Activated naive CD4-positive, alpha-beta T cell treated with anti-CD3 and anti-CD28 coated beads, Interleukin-2, amount 50 U/mL, for 72 hours (primary cell): Measurements from ENCODE around the gene VPS13A. TPM values are rescaled to one million over a fixed set of nuclear protein-coding genes. Genes with fewer than 3 reads are reported as not detected.
A peak's percentile ranks its signal among the peaks of the same experiment; 100 is the strongest.
"Not testable (repeated sequence)": the region's sequence is repeated elsewhere in the genome, so short reads cannot be mapped to it uniquely, and the experiment has no call there.

Source experiments
- ATAC-seq, 2 donors: fragments of 150-1000 bp; cut with Tn5 transposase; 2 replicates each; pipeline ENCODE4 v1.10.0; 2021; ENCODE audit warnings: mild to moderate bottlenecking in 2 of 2, moderate library complexity in 2 of 2
- DNase-seq, 2 donors: peaks; one replicate each; pipeline ENCODE4 v3.0.0; 2021 to 2022; ENCODE audit warnings: low spot score in 2 of 2
- H3K27ac Mint-ChIP-seq, 2 donors: one replicate each; pipeline ENCODE4 v1.8.0; 2022; ENCODE audit warnings: mild to moderate bottlenecking in 2 of 2, mixed read lengths in 2 of 2
- H3K36me3 Mint-ChIP-seq, 2 donors: one replicate each; pipeline ENCODE4 v1.8.0; 2022; ENCODE audit warnings: mixed read lengths in 2 of 2
- H3K9me3 Mint-ChIP-seq, 2 donors: one replicate each; pipeline ENCODE4 v1.8.0; 2022; ENCODE audit warnings: mixed read lengths in 2 of 2
- total RNA-seq, 2 donors: library from RNA; stranded (reverse); gene quantifications; one replicate each; pipeline ENCODE4 v1.2.3, GENCODE V29; 2022

VPS13A gene
- total RNA-seq, 2 donors from 2014 or later, result 42.3 to 42.9 TPM

- Mint-ChIP-seq H3K27ac (no peak overlapping the region), H3K36me3 (peaks cover 30 to 38% of the 10 kb centered on the region in 2 donors), H3K9me3 (peaks cover 8% of the 10 kb centered on the region in 2 donors)
- DNase-seq (no peak), ATAC-seq (no peak)
These were observed 79.9 kb downstream of the VPS13A start for GRCh38 chr9:77257275-77257674.

DNA sequence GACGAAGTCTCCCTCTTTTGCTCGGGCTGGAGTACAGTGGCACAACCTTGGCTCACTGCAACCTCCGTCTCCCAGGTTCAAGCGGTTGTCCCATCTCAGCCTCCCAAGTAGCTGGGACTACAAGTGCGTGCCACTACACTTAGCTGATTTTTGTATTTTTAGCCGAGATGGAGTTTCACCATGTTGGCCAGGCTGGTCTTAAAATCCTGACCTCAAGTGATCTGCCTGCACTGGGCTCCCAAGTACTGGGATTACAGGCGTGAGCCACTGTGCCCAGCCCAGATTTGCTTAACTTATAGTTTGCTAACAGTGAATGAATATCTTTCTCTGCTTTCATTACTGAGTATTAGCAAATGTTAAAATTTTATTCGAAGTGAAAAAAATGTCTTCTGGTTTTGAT lies 84.3 kb downstream of the VPS13A start:
- no peak for ATAC-seq
- H3K27ac Mint-ChIP-seq, result no peak overlapping the region
- H3K9me3 Mint-ChIP-seq, result peaks cover 7 to 9% of the 10 kb centered on the region in 2 donors
- peaks cover 35 to 53% of the 10 kb centered on the region in 2 donors for H3K36me3 Mint-ChIP-seq
- no peak for DNase-seq

- ATAC-seq, H3K27ac Mint-ChIP-seq, DNase-seq, H3K9me3 Mint-ChIP-seq: not testable (repeated sequence)
- peaks cover 37 to 44% of the 10 kb centered on the region in 2 donors for H3K36me3 Mint-ChIP-seq
These were observed 90.4 kb downstream of the VPS13A start for GRCh38 chr9:77267762-77268161.

- peak; percentile 45 to 46 for ATAC-seq
- no peak overlapping the region for H3K27ac Mint-ChIP-seq
- peaks cover 13 to 14% of the 10 kb centered on the region in 2 donors for H3K36me3 Mint-ChIP-seq
- no peaks in the 10 kb centered on the region for H3K9me3 Mint-ChIP-seq
- no peak for DNase-seq
These were observed 93.8 kb downstream of the VPS13A start for GRCh38 chr9:77271023-77271690.

- Mint-ChIP-seq H3K36me3 (peaks cover 0 to 4% of the 10 kb centered on the region in 2 donors), H3K9me3 (no peaks in the 10 kb centered on the region), H3K27ac (no peak overlapping the region)
- ATAC-seq (no peak), DNase-seq (no peak)
These were observed 99.5 kb downstream of the VPS13A start for GRCh38 chr9:77276799-77277198.

DNA sequence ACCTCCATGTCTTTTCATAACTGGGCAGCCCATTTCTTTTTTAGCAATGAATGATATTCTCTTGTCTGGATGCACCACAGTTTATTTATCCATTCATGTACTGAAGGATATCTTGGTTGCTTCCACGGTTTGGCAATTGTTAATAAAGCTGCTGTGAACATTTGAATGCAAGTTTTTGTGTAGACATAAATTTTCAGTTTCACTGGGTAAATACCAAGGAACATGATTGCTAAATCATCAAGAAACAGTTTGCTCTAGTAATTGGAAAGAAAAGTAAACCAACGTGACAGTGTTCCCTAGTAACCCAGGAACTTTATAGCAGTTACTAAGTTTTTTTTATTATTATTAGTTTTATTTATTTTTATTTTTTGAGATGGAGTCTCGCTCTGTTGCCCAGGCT lies 100.4 kb downstream of the VPS13A start:
- ATAC-seq (no peak), DNase-seq (no peak)
- Mint-ChIP-seq H3K9me3 (no peaks in the 10 kb centered on the region), H3K27ac (no peak overlapping the region), H3K36me3 (peaks cover 0 to 4% of the 10 kb centered on the region in 2 donors)

DNA sequence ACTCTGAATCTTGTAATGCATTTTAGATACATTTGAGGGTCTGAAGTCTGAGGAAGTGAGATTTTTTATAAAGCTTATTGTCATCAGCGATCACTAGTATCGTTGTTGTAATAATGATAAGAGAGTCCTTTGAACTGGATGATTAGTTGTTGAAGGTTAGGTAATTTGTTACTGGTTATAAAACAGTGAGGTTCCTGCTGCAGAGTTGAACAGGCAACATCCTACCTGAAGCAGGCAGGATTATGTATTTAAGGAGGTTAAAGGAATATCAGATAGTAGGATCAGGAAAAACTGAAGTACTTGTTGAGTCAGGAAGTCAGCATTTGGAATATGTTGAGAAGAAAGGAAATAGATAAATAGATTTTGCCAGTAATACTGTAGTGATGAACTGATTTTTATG lies 106.7 kb downstream of the VPS13A start:
- H3K36me3 Mint-ChIP-seq, result peaks cover 35 to 41% of the 10 kb centered on the region in 2 donors
- no peak for ATAC-seq

DNA sequence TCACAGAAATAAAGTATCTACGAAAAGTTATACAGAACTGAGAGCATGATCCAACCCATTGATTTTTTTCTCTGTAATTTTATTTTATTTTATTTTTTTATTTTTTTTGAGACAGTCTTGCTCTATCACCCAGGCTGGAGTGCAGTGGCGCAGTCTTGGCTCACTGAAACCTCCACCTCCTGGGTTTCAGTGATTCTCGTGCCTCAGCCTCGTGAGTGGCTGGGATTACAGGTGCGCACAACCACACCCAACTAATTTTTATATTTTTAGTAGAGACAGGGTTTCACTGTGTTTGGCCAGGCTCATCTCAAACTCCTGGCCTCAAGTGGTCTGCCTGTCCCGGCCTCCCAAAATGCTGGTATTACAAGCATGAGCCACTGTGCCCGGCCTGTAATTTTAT lies 107.3 kb downstream of the VPS13A start:
- H3K9me3 Mint-ChIP-seq, result peaks cover 13 to 16% of the 10 kb centered on the region in 2 donors
- peaks cover 36 to 47% of the 10 kb centered on the region in 2 donors for H3K36me3 Mint-ChIP-seq

More for the DNA sequence above, 106.7 kb downstream of the VPS13A start:
- Mint-ChIP-seq H3K27ac (no peak overlapping the region), H3K9me3 (peaks cover 13 to 15% of the 10 kb centered on the region in 2 donors)
- no peak for DNase-seq

GRCh38 chr9:77290373-77290772 lies 113.0 kb downstream of the VPS13A start:
- Mint-ChIP-seq H3K36me3 (peaks cover 30 to 40% of the 10 kb centered on the region in 2 donors), H3K9me3 (peaks cover 13 to 16% of the 10 kb centered on the region in 2 donors), H3K27ac (peak overlapping the region in 1 of 2 donors; percentile 26)
- DNase-seq, result no peak
- ATAC-seq, result no peak

More for the DNA sequence above, 107.3 kb downstream of the VPS13A start:
- no peak for DNase-seq
- no peak overlapping the region for H3K27ac Mint-ChIP-seq
- ATAC-seq, result no peak

GRCh38 chr9:77291714-77292113 lies 114.4 kb downstream of the VPS13A start:
- Mint-ChIP-seq H3K27ac (no peak overlapping the region), H3K9me3 (peaks cover 13 to 16% of the 10 kb centered on the region in 2 donors), H3K36me3 (peaks cover 19 to 28% of the 10 kb centered on the region in 2 donors)
- DNase-seq (no peak), ATAC-seq (no peak)

- H3K27ac Mint-ChIP-seq, result no peak overlapping the region
- peaks cover 0 to under 1% of the 10 kb centered on the region in 2 donors for H3K9me3 Mint-ChIP-seq
- H3K36me3 Mint-ChIP-seq, result peaks cover 5 to 8% of the 10 kb centered on the region in 2 donors
- DNase-seq (no peak), ATAC-seq (no peak)
These were observed 116.6 kb downstream of the VPS13A start for GRCh38 chr9:77293949-77294348.

DNA sequence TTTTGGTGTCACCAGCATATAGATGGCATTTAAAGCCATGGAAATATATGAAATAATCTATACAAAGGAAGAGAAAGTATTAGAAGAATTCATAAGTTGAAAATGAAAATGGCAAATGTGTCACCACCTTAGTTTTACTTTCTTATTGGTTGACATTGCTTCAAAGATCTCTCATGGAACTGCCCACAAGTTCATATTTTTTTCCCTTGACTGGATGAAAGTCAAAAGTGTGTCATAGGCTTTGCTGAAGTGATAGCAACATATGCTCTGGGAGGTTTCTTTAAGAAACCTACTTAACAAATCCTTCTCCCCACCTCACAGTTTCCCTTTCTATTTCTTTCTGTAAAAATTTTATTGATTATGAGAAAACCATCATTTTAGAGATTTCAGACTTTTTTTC lies 127.2 kb downstream of the VPS13A start:
- Mint-ChIP-seq H3K27ac (peak overlapping the region; percentile 74 to 76), H3K36me3 (peaks cover 6 to 15% of the 10 kb centered on the region in 2 donors), H3K9me3 (no peaks in the 10 kb centered on the region)
- DNase-seq (no peak), ATAC-seq (peak; percentile 97)

DNA sequence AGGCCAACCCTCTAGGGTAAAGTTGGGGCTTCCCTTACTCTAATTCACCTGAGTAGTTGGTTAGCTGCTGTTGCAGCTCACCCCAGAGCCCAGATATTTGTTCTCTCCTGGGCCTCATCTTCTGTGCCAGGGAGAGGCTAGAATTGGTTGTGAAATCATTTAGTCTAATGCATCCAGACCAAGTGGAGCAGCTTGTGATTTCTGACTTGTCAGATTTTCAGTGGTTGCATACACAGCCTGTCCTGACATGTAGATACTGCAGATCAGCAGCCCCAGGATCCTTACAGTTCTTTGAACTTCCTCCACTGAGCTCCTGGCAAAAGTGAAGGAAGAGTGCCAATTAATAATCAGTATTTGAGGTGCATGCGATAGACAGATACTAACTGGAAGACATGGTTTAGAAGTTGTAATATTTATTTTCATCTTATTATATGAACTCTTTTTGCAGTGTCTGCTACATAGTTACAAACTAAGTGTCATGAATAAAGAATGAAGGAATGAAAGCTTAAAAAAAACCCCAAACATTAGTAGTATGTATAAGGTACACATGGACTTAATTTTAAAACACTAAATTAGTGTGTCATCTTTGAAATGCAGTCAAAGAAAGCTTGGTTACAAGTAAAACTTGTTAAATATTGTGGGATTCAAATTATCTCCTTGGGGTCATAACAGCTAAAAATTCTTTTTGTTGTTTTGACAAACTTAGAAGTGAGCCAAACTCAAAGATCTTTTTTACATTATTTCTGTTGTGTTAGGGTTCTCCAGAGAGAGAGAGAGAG lies 128.5 kb downstream of the VPS13A start:
- DNase-seq (no peak), ATAC-seq (no peak)
- H3K9me3 Mint-ChIP-seq, result no peaks in the 10 kb centered on the region
- H3K36me3 Mint-ChIP-seq, result peaks cover 6 to 13% of the 10 kb centered on the region in 2 donors
- no peak overlapping the region for H3K27ac Mint-ChIP-seq

DNA sequence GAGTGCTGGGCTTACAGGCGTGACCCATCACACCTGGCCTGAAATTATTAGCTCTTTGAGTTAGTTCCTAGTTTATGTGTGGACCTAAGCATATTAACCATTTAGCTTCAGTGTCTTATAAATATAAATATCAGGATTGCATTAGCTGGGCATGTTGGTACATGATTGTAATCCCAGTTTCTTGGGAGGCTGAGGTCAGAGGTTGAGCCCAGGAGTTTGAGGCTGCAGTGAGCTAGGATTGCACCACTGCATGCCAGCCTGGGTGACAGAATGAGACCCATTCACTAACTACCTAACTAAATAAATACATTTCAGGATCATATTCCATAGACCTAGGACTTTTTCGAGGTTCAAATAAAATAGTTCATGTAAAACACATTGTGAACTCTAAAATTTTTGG lies 129.8 kb downstream of the VPS13A start:
- no peak for ATAC-seq
- DNase-seq, result no peak
- H3K27ac Mint-ChIP-seq, result no peak overlapping the region
- H3K9me3 Mint-ChIP-seq, result no peaks in the 10 kb centered on the region
- H3K36me3 Mint-ChIP-seq, result peaks cover 6 to 13% of the 10 kb centered on the region in 2 donors

DNA sequence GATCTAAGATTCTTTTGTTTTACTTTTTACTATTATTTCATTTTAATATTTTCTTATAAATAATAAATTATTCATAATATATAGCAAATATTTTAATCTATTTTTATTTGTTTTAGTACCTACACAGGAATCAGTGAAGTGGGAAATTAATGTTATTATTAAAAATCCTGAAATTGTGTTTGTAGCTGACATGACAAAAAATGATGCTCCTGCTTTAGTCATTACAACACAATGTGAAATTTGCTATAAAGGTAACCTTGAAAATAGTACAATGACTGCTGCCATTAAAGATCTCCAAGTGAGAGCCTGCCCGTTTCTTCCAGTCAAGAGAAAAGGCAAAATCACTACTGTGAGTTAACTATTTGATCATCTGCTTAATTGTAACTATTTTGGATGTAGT lies 138.7 kb downstream of the VPS13A start:
- H3K27ac Mint-ChIP-seq, result no peak overlapping the region
- DNase-seq (no peak), ATAC-seq (no peak)
- peaks cover 0 to 7% of the 10 kb centered on the region in 2 donors for H3K36me3 Mint-ChIP-seq
- no peaks in the 10 kb centered on the region for H3K9me3 Mint-ChIP-seq

DNA sequence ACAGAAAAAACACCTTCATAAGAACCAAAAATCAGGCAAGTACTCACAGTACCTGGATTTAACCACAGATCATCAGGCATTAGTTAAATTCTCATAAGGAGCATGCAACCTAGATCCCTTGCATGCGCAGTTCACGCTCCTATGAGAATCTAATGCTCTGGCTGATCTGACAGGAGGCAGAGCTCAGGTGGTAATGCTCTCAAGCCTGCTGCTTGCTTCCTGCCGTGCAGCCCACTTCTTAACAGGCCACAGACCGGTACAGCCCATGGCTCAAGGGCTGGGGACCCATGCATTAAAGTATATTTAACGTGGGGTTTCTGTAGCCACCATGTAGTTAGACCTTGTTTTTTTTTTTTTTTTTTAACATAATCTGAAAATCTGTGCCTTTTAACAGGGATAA lies 147.7 kb downstream of the VPS13A start:
- ATAC-seq (no peak), DNase-seq (no peak)
- Mint-ChIP-seq H3K36me3 (peaks cover 6 to 15% of the 10 kb centered on the region in 2 donors), H3K9me3 (no peaks in the 10 kb centered on the region), H3K27ac (no peak overlapping the region)

DNA sequence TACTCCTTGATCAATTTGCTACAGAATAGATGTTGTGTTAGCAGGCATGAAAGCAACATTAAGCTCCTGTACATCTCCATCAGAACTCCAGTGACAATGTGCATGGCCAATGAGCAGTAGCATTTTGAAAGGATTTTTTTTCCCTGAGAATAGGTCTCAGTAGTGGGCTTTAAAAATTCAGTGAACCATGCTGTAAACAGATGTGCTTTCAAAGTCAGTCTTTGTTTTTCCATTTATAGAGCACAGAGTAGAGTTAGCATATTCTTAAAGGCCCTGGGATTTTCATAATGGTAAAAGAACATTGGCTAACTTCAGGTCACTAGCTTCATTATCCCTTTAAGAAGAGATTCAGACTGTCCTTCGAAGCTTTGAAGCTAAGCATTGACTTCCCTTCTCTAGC lies 150.8 kb downstream of the VPS13A start:
- Mint-ChIP-seq H3K36me3 (peaks cover 6 to 15% of the 10 kb centered on the region in 2 donors), H3K27ac (no peak overlapping the region), H3K9me3 (no peaks in the 10 kb centered on the region)
- no peak for ATAC-seq
- no peak for DNase-seq
